Left renal cortex interstitium (tissue), 4 donors: ENCODE data around the gene SELENOO. TPM values are rescaled to one million over a fixed set of nuclear protein-coding genes. Genes with fewer than 3 reads are reported as not detected.

ENCODE experiments used
- DNase-seq, 4 donors: peaks; one replicate each; pipeline ENCODE4 v3.0.0-alpha.2; 2013; ENCODE audit warnings: low read depth in 4 of 4, low spot score in 2 of 4, missing footprints in 1 of 4
- polyA plus RNA-seq, 4 donors: library from polyadenylated mRNA; unstranded; fragments of 120-200 nt; gene quantifications; one replicate each; pipeline ENCODE4 v1.2.1, GENCODE V29; 2013; ENCODE audit not compliant: insufficient read length in 4 of 4

Gene SELENOO
- polyA plus RNA-seq, 4 donors = 16.3 to 33.8 (median 26.2) TPM

DNA sequence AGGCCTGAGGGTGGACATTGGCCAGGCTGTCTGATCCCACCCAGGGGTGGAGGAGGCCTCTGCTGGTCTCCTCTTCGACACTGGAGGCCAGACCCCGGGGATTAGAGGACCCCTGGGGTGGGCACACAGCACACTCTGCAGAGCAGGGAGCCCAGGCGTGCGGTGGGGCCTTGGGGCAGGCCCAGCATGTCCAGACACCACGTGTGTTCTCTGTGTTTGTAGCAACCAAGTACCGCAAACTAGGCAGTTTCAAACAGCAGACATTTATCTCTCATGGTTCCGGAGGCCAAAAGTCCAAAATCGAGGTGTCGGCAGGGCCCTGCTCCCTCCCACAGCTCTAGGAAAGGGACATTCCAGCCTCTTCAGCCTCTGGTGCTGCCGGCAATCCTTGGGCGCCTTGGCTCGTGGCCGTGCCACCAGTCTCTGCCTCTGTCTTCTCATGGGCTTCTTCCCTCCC lies 28.8 kb upstream of the SELENOO start:
- DNase-seq = no peak

DNA sequence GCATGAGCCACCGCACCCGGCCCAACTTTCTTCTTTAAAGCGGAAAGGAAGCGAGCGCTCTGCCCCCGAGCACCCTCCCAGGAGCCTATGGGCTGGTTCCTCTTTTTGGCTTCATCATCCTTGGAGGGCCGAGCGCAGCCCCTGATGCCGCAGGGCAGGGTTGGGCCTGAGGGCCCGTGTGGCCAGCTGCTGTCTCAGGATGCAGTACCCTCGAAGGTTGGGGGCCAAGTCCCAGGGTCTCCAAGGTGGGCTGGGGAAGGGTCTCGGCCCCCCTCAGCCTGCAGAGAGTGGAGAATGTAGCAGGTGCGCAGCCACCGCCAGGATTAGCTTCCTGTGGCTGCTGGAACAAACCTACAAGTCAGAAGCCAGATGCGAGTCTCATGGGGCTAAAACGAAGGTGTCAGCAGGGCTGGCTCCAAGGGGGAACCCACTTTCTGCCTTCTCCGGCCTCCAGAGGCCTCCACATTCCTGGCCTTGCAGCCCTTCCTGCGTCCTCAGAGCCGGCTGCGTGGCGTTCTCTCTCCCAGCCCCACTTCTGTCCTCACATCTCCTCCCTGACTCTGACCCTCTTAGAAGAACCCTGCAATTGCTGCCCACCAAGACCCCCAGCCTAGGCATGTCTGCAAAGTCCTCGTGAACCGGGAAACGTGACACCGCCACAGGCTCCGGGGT lies 27.4 kb upstream of the SELENOO start:
- DNase-seq = no peak

DNA sequence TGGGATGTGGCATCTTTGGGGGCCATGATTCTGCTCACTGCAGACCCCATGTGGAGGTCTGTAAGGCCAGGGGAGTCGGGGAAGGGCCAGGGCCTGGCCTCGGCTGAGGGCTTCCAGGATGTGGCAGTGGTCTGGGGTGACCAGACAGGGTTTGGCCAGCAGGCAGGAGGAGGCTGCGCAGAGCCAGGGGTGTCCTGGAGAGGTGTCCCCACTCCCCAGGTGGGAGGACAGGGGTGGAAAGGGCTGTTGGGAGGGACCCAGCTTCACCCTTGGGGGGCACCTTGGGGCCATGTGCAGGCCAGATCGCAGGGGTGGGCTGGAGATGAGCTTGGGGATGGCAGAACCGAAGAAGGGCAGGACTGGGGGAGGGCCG lies 26.8 kb upstream of the SELENOO start:
- no peak for DNase-seq

DNA sequence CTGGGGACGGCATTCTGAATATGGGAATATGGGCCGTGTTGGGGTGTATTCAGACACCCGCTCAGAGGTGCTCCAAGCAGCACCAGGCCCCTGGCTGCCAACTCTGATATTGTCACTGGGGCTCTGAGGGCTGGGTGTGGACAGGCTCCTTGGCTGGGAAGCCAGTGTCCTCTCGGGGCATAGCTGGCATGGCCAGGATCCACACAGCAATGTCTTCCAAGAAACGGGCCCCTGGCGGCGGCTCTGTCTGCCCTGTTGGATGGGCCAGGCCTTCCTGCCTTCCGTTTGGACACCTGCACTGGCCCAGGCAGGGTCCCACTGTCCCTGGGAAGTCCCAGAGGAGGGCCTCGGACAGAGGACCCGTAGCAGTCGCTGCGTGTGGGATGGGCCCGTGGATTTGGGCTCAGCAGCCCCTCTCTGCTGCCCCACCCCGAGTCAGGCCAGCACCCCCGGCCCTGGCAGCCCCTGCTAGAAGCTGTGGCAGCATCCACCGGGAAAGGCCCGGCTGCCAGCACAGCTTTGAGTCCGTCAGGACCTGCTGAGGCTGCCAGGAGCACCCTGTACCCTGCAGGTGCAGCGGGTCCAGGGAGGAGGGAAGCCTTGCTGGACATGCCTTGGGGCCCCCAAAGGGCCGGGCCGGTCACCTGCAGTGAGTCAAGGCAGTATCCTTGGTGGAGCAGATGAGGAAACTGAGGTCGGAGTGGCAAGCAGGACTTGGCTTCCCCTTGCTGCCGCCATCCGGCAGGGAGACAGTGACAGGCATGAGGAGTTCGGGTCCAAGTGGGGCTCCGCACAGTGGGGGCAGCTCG lies 26.2 kb upstream of the SELENOO start:
- no peak for DNase-seq

DNA sequence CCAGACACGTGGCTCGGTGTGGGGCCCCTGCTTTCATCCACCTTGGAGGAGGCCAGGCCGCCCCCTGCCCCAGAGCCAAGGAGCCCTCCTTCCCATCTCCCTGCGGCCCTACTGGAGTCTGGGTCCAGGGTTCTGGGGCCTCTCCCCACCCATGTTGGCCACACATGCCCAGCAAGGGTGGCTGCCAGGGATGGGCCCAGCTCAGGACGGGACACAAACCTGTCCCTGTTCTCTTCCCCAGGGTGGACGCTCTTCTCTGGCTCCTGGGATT lies 25.7 kb upstream of the SELENOO start:
- DNase-seq = no peak

DNA sequence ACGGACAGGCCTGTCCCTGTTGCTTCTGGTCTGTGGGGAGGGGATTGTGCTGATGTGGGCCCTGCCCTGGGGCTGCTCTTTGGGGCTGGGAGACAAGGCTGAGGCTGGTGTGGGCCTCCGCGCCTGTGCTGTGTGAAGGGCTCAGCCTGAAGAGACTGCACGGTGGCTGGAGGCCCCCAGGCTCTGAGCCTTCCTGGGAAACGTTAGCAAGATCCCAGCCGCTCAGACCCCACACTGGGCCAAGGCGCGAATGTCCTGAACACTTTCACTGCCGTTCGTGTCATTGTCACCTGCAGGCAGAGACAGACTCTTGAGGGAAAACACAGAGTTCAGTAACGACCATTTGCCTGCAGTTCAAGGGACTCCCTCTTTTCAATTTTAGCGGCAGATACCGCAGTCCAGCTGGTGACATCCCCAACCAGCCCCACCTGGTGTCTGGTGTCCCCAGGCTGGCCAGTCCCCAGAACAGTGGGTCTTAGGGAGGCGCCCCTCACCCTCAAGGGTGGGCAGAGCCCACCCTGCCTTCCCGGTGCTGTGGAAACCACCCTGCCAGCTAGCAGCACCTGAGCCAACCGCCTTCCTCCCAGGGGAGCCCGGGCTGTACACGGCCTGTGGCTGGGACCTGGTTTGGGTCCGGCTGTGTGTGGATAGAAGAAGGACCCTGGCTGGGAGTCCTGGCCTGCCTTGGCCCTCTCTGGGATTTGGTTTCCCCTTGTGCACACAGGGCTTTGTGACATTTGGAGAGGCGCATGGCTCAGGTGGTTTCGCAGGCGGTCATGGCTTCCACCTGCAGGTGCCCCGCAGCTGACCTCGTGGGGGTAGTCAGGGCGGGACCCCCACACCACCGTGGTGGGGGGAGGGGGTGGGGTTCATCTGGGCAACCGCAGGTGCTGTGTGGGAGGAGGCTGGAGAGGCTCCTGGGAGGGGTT lies 24.6 kb upstream of the SELENOO start:
- DNase-seq = no peak

DNA sequence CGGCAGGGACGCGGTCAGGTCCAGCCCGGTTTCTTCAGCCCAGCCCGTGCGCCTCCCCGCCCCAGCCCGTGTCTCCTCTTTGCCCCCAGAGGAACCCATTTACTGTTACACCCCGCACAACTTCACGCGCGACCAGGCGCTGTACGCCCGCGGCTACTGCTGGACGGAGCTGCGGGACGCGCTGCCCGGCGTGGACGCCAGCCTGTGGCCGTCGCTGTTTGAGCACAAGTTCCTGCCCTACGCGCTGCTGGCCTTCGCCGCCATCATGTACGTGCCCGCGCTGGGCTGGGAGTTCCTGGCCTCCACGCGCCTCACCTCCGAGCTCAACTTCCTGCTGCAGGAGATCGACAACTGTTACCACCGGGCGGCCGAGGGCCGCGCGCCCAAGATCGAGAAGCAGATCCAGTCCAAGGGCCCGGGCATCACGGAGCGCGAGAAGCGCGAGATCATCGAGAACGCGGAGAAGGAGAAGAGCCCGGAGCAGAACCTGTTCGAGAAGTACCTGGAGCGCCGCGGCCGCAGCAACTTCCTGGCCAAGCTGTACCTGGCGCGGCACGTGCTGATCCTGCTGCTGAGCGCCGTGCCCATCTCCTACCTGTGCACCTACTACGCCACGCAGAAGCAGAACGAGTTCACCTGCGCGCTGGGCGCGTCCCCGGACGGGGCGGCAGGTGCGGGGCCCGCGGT lies 23.8 kb upstream of the SELENOO start:
- DNase-seq = no peak

DNA sequence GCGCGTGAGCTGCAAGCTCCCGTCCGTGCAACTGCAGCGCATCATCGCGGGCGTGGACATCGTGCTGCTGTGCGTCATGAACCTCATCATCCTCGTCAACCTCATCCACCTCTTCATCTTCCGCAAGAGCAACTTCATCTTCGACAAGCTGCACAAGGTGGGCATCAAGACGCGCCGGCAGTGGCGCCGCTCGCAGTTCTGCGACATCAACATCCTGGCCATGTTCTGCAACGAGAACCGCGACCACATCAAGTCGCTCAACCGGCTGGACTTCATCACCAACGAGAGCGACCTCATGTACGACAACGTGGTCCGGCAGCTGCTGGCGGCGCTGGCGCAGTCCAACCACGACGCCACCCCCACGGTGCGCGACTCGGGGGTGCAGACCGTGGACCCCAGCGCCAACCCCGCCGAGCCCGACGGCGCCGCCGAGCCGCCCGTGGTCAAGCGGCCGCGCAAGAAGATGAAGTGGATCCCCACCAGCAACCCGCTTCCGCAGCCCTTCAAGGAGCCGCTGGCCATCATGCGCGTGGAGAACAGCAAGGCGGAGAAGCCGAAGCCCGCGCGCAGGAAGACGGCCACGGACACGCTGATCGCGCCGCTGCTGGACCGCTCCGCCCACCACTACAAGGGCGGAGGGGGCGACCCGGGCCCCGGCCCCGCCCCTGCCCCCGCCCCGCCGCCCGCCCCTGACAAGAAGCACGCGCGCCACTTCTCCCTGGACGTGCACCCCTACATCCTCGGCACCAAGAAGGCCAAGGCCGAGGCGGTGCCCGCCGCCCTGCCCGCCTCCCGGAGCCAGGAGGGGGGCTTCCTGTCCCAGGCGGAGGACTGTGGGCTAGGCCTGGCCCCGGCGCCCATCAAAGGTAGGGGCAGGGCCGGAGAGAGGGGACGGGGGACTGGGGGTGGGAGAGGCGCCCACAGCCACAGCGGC lies 23.0 kb upstream of the SELENOO start:
- DNase-seq = no peak

DNA sequence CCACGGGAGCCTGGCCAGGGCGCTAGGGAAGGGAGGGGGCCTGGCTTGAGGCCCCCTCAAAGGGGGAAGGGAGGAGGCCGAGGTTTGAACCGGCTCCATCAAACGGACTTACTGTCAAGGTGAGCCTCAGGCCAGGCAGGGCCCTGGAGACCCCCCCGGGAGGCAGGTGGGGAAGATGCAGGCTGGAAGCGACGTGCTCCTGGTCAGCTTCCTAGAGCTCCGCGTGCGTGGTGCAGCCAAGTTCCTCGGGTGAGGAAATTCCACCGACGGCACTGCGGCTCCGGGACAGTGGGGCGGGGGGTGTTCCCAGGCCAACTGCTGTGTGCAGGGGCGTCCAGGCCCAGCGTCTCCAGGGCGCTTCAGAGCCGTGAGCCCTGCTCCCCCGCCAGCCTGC lies 22.3 kb upstream of the SELENOO start:
- no peak for DNase-seq

DNA sequence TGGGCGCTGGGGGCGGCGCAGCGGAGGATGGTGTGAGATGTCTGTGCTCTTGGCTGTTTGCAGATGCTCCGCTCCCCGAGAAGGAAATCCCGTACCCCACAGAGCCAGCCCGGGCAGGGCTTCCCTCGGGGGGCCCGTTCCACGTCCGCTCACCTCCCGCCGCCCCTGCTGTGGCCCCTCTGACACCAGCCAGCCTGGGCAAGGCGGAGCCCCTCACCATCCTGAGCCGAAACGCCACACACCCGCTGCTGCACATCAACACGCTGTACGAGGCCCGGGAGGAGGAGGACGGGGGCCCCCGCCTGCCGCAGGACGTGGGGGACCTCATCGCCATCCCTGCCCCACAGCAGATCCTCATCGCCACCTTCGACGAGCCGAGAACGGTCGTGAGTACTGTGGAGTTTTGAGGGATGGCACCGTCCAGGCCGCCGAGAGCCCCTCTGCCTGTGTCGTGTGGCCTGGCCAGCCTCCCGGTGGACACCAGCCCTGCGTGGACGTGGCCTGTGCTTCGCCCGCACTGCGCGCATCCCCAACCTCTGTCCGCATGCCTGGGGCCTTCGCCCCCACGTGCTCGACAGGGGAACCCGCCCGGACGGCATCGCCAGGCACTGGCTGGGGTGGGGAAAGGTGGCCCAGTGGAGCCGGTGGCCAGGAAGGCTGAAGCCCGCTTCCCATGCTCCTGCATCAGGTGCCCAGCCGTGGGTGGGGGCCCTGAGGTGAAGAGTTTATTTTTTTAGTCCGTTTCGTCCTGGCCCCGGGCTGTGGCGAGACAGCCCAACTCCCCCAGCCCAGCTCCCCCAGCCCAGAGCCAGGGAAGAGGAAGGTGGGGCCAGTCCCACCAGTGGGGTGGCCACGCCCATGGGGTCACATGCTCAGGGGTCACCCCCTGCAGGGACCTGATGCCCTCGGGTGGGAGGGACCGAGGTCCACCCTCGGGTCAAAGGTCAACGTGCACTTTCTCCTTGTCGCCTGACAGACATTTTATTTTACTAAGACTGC lies 21.6 kb upstream of the SELENOO start:
- DNase-seq = no peak

DNA sequence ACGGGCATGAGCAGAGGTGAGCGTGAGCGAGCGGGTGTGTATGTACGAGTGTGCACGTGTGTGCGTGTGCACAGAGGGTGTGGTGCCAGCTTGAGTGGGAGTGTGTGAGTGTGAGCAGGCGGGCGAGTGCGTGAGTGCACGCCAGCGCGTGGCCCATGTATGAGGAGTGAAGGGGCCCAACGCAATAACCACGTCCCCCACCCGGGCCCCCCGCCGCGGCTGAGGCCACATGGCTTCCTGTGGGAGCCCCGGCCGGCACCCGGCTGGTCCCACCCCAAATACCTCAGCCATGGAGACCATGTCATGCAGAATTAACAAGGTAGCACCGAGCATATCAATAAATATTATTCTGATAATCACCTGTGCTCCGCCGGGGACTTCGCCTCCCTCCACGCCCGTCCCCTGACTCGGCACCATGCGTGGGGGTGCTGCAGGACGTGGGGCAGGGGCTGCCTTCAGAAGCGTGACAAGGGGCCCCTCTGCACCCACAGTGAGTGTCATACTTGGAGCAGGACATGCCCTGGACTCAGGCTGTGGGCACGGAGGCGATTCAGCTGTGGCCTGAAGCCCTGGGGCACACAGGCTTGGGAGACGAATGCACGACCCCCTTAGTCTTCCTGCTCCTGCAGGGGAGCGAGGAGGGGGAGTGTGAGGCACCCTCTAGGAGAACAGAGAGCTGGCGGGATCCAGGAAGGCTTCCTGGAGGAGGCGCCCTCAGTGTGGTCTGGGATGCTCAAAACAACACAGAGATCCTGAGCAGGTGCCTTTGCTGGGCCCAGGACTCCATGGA lies 20.7 kb upstream of the SELENOO start:
- DNase-seq = no peak

DNA sequence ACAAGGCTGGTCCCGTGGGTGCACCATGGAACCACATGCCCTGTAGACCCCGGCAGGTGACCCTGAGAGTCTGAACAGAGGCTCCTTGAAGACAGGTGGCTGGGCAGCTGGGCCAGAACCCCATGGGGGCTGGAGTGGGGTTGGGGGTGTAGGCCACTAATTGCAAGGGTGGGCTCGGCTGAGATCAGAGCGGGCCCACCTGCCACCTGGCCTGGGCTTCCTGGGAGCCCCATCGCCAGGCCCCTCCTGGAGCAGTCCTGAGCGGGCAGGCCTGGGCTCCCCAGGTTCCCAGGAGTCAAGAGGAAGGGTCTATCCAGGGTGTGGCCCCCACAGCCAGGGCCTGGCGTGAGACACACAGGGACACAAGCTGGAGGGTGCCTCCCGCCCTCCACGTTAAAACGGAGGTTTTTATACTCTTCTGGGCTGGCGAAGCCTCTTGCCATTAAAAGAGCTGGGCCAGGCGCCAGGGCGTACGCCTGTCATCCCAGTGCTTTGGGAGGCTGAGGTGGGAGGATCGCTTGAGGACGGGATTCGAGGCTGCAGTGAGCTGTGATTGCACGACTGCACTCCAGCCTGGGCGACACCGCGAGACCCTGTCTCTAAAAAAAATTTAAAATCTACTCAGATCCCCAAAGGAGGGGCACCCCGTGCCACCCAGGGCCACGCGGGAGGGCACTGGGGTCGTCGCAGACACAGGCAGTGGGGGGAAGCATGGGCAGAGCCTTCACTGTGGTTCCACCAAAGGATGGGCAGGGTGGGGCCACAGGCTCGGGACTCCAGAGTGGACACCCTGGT lies 19.9 kb upstream of the SELENOO start:
- DNase-seq = no peak

DNA sequence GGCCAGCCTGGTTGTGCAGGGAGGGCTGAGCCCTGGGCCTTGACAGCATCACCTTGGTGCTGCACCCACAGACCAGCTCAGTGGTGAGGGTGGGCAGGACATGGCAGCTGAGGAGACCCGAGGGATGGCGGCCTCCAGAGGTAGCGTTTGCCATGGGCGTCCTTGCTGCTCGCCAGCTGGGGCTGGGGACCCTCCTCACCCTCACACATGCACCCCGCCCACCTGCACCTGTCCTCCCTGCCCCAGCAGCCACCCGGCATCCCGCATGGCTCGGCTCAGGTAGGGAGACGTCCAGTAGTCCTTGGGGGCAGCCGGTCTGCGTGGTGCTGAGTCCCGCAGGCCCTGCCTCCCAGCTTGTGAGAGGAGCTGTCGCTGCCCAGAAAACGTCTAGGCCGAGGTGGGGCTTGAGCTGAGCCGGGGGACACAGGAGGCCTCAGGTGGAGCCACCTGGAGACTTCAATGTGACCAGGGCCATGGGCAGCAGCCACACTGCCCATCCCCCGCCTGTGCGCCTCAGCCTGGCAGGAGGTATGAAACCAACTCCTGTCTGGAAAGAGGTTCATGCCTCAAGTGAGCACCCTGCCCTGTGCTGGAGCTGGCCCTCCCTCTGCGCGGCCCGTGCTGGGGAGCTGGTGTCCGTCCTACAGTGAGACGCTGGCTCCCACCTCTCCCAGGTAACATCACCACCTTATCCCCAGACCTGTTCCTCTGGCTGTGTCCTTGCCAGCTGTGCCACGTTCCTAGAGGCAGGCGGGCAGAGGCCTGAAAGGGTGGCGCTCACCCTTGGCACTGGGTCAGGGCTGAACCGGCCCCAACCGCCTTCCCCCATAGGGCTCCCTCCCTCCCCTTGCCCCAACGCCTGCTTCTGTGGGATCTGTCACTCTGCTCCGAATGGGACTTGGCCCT lies 18.4 kb upstream of the SELENOO start:
- DNase-seq = no peak

DNA sequence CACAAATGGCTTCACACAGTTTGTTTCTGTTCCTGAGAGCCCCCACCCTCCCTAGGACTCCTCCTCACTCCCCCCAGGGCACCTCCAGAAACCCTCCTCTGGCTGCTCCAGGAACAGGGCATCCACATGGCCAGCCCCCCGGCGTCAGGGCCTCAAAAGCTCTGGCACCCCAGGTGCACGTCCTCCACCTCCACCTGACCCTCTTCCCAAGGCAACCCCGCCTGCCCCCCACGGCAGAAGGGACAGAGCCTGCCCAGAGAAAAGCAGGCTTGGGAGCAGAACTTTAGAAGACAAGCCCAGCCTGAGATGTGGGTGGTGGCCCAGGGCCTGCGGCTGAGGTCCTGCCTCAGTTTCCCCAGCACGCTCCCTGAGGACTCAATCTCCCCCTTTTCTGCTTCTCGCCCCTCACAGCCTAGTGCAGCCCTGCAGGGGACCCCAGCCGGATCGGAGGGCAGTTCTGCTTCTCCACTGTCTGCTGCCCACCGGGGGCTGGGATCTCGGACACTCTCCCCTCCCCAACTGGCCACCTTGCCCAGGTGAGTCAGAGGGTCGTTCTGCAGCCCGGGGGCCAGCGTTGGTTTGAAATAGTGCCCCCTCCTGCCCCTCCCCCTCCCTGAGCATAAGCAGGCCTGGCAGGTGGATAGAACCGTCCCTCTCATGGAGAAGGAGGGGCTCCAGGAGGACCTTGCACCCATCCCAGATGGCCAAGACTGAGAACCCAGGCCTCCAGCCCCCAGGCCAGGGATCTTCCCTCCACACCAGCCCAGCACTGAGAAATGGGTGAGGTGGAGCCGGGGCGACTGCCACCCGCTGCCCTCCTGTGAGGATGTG lies 17.5 kb upstream of the SELENOO start:
- DNase-seq = no peak
